HG02610 (cell line): Measurements from ENCODE around the gene ASB6.
"Not testable (repeated sequence)": the region's sequence is repeated elsewhere in the genome, so short reads cannot be mapped to it uniquely, and the experiment has no call there.

Experiments used
- ATAC-seq: cut with Tn5 transposase; IDR thresholded peaks from one replicate; pipeline ENCODE4 v1.9.1; 2021; ENCODE audit warnings: mild to moderate bottlenecking, moderate library complexity; ENCODE audit not compliant: unreplicated experiment

The ASB6 gene

GRCh38 chr9:129667850-129668249 lies 25.9 kb upstream of the ASB6 start:
- no peak for ATAC-seq

GRCh38 chr9:129667378-129667777 lies 25.4 kb upstream of the ASB6 start:
- no peak for ATAC-seq

GRCh38 chr9:129666575-129666974 lies 24.6 kb upstream of the ASB6 start:
- no peak for ATAC-seq

GRCh38 chr9:129665814-129666520 lies 24.0 kb upstream of the ASB6 start:
- no peak for ATAC-seq

- ATAC-seq: no peak
Observed at GRCh38 chr9:129665389-129665775, 23.4 kb upstream of the ASB6 start, which contains the start of gene PRRX2. Gene PRRX2 (plus strand): TSS chr9:129665647. CDS start chr9:129665868, 221 bp downstream.

- ATAC-seq: no peak
Observed at GRCh38 chr9:129664746-129665388, 22.9 kb upstream of the ASB6 start.

GRCh38 chr9:129662239-129662638 lies 20.3 kb upstream of the ASB6 start:
- not testable (repeated sequence) for ATAC-seq

- ATAC-seq: no peak
Observed at GRCh38 chr9:129661029-129661428, 19.1 kb upstream of the ASB6 start.

GRCh38 chr9:129656795-129657390 lies 14.9 kb upstream of the ASB6 start:
- no peak for ATAC-seq

- no peak for ATAC-seq
Observed at GRCh38 chr9:129655696-129656095, 13.7 kb upstream of the ASB6 start.

GRCh38 chr9:129655154-129655553 lies 13.2 kb upstream of the ASB6 start:
- ATAC-seq: no peak

- ATAC-seq: no peak
Observed at GRCh38 chr9:129654554-129655040, 12.6 kb upstream of the ASB6 start.

- no peak for ATAC-seq
Observed at GRCh38 chr9:129653823-129654553, 12.0 kb upstream of the ASB6 start.

- no peak for ATAC-seq
Observed at GRCh38 chr9:129650680-129651235, 8.8 kb upstream of the ASB6 start.

- no peak for ATAC-seq
Observed at GRCh38 chr9:129649726-129650679, 8.1 kb upstream of the ASB6 start.

GRCh38 chr9:129648764-129649115 lies 6.8 kb upstream of the ASB6 start:
- ATAC-seq: no peak

GRCh38 chr9:129648092-129648763 lies 6.3 kb upstream of the ASB6 start:
- no peak for ATAC-seq

- ATAC-seq: no peak
Observed at GRCh38 chr9:129647635-129648034, 5.7 kb upstream of the ASB6 start.

GRCh38 chr9:129646654-129647053 lies 4.7 kb upstream of the ASB6 start:
- ATAC-seq: no peak
